HG03135 (cell line): ENCODE measurements around the gene PPM1L.
A peak's percentile ranks its signal among the peaks of the same experiment; 100 is the strongest.

ENCODE experiments used
- ATAC-seq: cut with Tn5 transposase; IDR thresholded peaks from one replicate; pipeline ENCODE4 v1.9.1; 2021; ENCODE audit warnings: mild to moderate bottlenecking, moderate library complexity; ENCODE audit not compliant: unreplicated experiment

Gene PPM1L

GRCh38 chr3:160919942-160920341 is 163.9 kb downstream of the PPM1L start:
- ATAC-seq, result no peak

- no peak for ATAC-seq
Measured at GRCh38 chr3:160921020-160921635, 165.1 kb downstream of the PPM1L start.

- ATAC-seq, result no peak
Measured at GRCh38 chr3:160924776-160925175, 168.7 kb downstream of the PPM1L start.

GRCh38 chr3:160927620-160928019 is 171.6 kb downstream of the PPM1L start:
- no peak for ATAC-seq

- ATAC-seq, result no peak
Measured at GRCh38 chr3:160928183-160928726, 172.2 kb downstream of the PPM1L start.

GRCh38 chr3:160929595-160929994 is 173.6 kb downstream of the PPM1L start:
- ATAC-seq, result no peak

GRCh38 chr3:160931474-160931873 is 175.4 kb downstream of the PPM1L start:
- no peak for ATAC-seq

- ATAC-seq, result no peak
Measured at GRCh38 chr3:160935413-160936095, 179.5 kb downstream of the PPM1L start.

- peak; percentile 85 for ATAC-seq
Measured at GRCh38 chr3:160941885-160942494, 186.0 kb downstream of the PPM1L start.

GRCh38 chr3:160943996-160944395 is 188.0 kb downstream of the PPM1L start:
- no peak for ATAC-seq

GRCh38 chr3:160945336-160945735 is 189.3 kb downstream of the PPM1L start:
- ATAC-seq, result no peak

- no peak for ATAC-seq
Measured at GRCh38 chr3:160948273-160948672, 192.2 kb downstream of the PPM1L start.

GRCh38 chr3:160949460-160949859 is 193.4 kb downstream of the PPM1L start:
- ATAC-seq, result no peak

- ATAC-seq, result no peak
Measured at GRCh38 chr3:160950542-160950941, 194.5 kb downstream of the PPM1L start.

- ATAC-seq, result no peak
Measured at GRCh38 chr3:160950954-160951353, 194.9 kb downstream of the PPM1L start.

GRCh38 chr3:160951642-160952487 is 195.8 kb downstream of the PPM1L start:
- ATAC-seq, result no peak

GRCh38 chr3:160953686-160954085 is 197.7 kb downstream of the PPM1L start:
- ATAC-seq, result no peak

- peak; percentile 76 for ATAC-seq
Measured at GRCh38 chr3:160956785-160957184, 200.8 kb downstream of the PPM1L start.

- no peak for ATAC-seq
Measured at GRCh38 chr3:160960568-160960967, 204.5 kb downstream of the PPM1L start.

- ATAC-seq, result no peak
Measured at GRCh38 chr3:160963949-160964348, 207.9 kb downstream of the PPM1L start.

GRCh38 chr3:160968761-160969160 is 212.7 kb downstream of the PPM1L start:
- no peak for ATAC-seq
